ENCODE data around the gene TAS2R14. TPM values are rescaled to one million over a fixed set of nuclear protein-coding genes. Genes with fewer than 3 reads are reported as not detected.

TAS2R14 gene
- total RNA-seq, 4 donors from 2014 or later: 0.23 to 3.5 (median 1.7) TPM

GRCh38 chr12:10919809-10920208, 19.3 kb downstream of the TAS2R14 start:
- Histone ChIP-seq H3K4me3 (no peak overlapping the region), H3K27ac (no peak overlapping the region), H3K9me3 (no peaks in the 10 kb centered on the region), H3K36me3 (no peaks in the 10 kb centered on the region), H3K27me3 (no peaks in the 10 kb centered on the region), H3K4me1 (no peaks in the 10 kb centered on the region)
- DNase-seq (ENCODE audit: low spot score in 2 of 2): no peak
- 94% methylated on average over 1 of the region's 1 CpG for WGBS
- TF ChIP-seq EP300 (IDR thresholded peaks at IDR 0.05): no peak
- TF ChIP-seq POLR2AphosphoS5 (IDR thresholded peaks at IDR 0.05): no peak
- TF ChIP-seq CTCF (IDR thresholded peaks at IDR 0.05): no peak
- no peak for TF ChIP-seq POLR2A (IDR thresholded peaks at IDR 0.05)

- DNase-seq (ENCODE audit: low spot score in 2 of 2): no peak
- no peak overlapping the region for H3K27ac ChIP-seq
- WGBS: 80% methylated on average over 8 of the region's 8 CpGs
Observed at GRCh38 chr12:10910380-10910779, 28.7 kb downstream of the TAS2R14 start.

GRCh38 chr12:10909462-10909861, 29.6 kb downstream of the TAS2R14 start, which contains the start of gene TAS2R13:
TAS2R13 (minus strand) TSS chr12:10909562; CDS start chr12:10909298, 264 bp downstream.
- Histone ChIP-seq H3K27me3 (no peaks in the 10 kb centered on the region), H3K4me3 (no peak within 1 kb of the TSS), H3K9me3 (peaks cover 4% of the 10 kb centered on the region), H3K36me3 (no peaks in the 10 kb centered on the region), H3K27ac (no peak within 1 kb of the TSS), H3K4me1 (no peaks in the 10 kb centered on the region)
- TF ChIP-seq POLR2A (IDR thresholded peaks at IDR 0.05) (no peak), CTCF (IDR thresholded peaks at IDR 0.05) (no peak), POLR2AphosphoS5 (IDR thresholded peaks at IDR 0.05) (no peak), EP300 (IDR thresholded peaks at IDR 0.05) (no peak)
- DNase-seq (ENCODE audit: low spot score in 2 of 2): no peak
- WGBS: 96% methylated on average over 1 of the region's 1 CpG

More at GRCh38 chr12:10910380-10910779, 28.7 kb downstream of the TAS2R14 start:
- Histone ChIP-seq H3K36me3 (no peaks in the 10 kb centered on the region), H3K27me3 (no peaks in the 10 kb centered on the region), H3K4me1 (no peaks in the 10 kb centered on the region), H3K4me3 (no peak overlapping the region), H3K9me3 (no peaks in the 10 kb centered on the region)
- TF ChIP-seq EP300 (IDR thresholded peaks at IDR 0.05): no peak
- TF ChIP-seq POLR2AphosphoS5 (IDR thresholded peaks at IDR 0.05): no peak
- TF ChIP-seq CTCF (IDR thresholded peaks at IDR 0.05): no peak
- TF ChIP-seq POLR2A (IDR thresholded peaks at IDR 0.05): no peak

GRCh38 chr12:10904686-10905085, 34.4 kb downstream of the TAS2R14 start:
- no peak for DNase-seq (ENCODE audit: low spot score in 2 of 2)
- H3K27ac ChIP-seq: no peak overlapping the region
- no peaks in the 10 kb centered on the region for H3K36me3 ChIP-seq
- no peaks in the 10 kb centered on the region for H3K27me3 ChIP-seq
- H3K9me3 ChIP-seq: peaks cover 15% of the 10 kb centered on the region
- H3K4me1 ChIP-seq: no peaks in the 10 kb centered on the region
- WGBS: 78% methylated on average over 4 of the region's 4 CpGs
- TF ChIP-seq POLR2A (IDR thresholded peaks at IDR 0.05) (no peak), CTCF (IDR thresholded peaks at IDR 0.05) (no peak), EP300 (IDR thresholded peaks at IDR 0.05) (no peak), POLR2AphosphoS5 (IDR thresholded peaks at IDR 0.05) (no peak)
- no peak overlapping the region for H3K4me3 ChIP-seq

GRCh38 chr12:10901427-10901826, 37.6 kb downstream of the TAS2R14 start:
- WGBS: 100% methylated on average over 1 of the region's 1 CpG
- no peak for DNase-seq (ENCODE audit: low spot score in 2 of 2)

GRCh38 chr12:10900972-10901371, 38.1 kb downstream of the TAS2R14 start:
- H3K27me3 ChIP-seq: no peaks in the 10 kb centered on the region
- H3K4me1 ChIP-seq: no peaks in the 10 kb centered on the region
- WGBS: 90% methylated on average over 1 of the region's 1 CpG
- H3K27ac ChIP-seq: no peak overlapping the region
- H3K9me3 ChIP-seq: peaks cover 15% of the 10 kb centered on the region
- no peak for TF ChIP-seq EP300 (IDR thresholded peaks at IDR 0.05)
- no peak for TF ChIP-seq POLR2AphosphoS5 (IDR thresholded peaks at IDR 0.05)
- TF ChIP-seq POLR2A (IDR thresholded peaks at IDR 0.05): no peak
- TF ChIP-seq CTCF (IDR thresholded peaks at IDR 0.05): no peak
- H3K36me3 ChIP-seq: no peaks in the 10 kb centered on the region
- H3K4me3 ChIP-seq: no peak overlapping the region
- no peak for DNase-seq (ENCODE audit: low spot score in 2 of 2)

More at GRCh38 chr12:10901427-10901826, 37.6 kb downstream of the TAS2R14 start:
- Histone ChIP-seq H3K4me3 (no peak overlapping the region), H3K27me3 (no peaks in the 10 kb centered on the region), H3K4me1 (no peaks in the 10 kb centered on the region), H3K27ac (no peak overlapping the region), H3K36me3 (no peaks in the 10 kb centered on the region), H3K9me3 (peaks cover 15% of the 10 kb centered on the region)
- TF ChIP-seq POLR2AphosphoS5 (IDR thresholded peaks at IDR 0.05): no peak

Measured in suprapubic skin (tissue), 4 donors.